Stimulated activated CD8-positive, alpha-beta memory T cell treated with anti-CD3 and anti-CD28 coated beads, Interleukin-15, amount 100 ng/mL, for 24 hours (primary cell): ENCODE data around the gene VSIG10.

Experiments
- DNase-seq: peaks from one replicate; pipeline ENCODE4 v3.0.0-alpha.2; 2020; ENCODE audit warnings: low read depth

Gene VSIG10

GRCh38 chr12:118059341-118060191, 44.2 kb downstream of the VSIG10 start:
- DNase-seq: no peak

- DNase-seq: no peak
Measured at GRCh38 chr12:118058881-118059280, 44.9 kb downstream of the VSIG10 start.

GRCh38 chr12:118058227-118058626, 45.6 kb downstream of the VSIG10 start:
- no peak for DNase-seq

GRCh38 chr12:118055865-118056773, 47.7 kb downstream of the VSIG10 start:
- no peak for DNase-seq

GRCh38 chr12:118055144-118055557, 48.7 kb downstream of the VSIG10 start:
- no peak for DNase-seq

- no peak for DNase-seq
Measured at GRCh38 chr12:118053071-118053985, 50.5 kb downstream of the VSIG10 start.

- no peak for DNase-seq
Measured at GRCh38 chr12:118052324-118053070, 51.3 kb downstream of the VSIG10 start.

GRCh38 chr12:118050972-118051910, 52.6 kb downstream of the VSIG10 start:
- DNase-seq: no peak

- DNase-seq: no peak
Measured at GRCh38 chr12:118046430-118046829, 57.4 kb downstream of the VSIG10 start.

- no peak for DNase-seq
Measured at GRCh38 chr12:118044577-118044976, 59.2 kb downstream of the VSIG10 start.

- no peak for DNase-seq
Measured at GRCh38 chr12:118044075-118044474, 59.7 kb downstream of the VSIG10 start.

- no peak for DNase-seq
Measured at GRCh38 chr12:118042091-118042490, 61.7 kb downstream of the VSIG10 start.

- no peak for DNase-seq
Measured at GRCh38 chr12:118038137-118038536, 65.7 kb downstream of the VSIG10 start.

- no peak for DNase-seq
Measured at GRCh38 chr12:118036672-118037411, 67.0 kb downstream of the VSIG10 start.

- no peak for DNase-seq
Measured at GRCh38 chr12:118035190-118036041, 68.4 kb downstream of the VSIG10 start.

GRCh38 chr12:118034429-118035189, 69.2 kb downstream of the VSIG10 start:
- DNase-seq: no peak

GRCh38 chr12:118033902-118034301, 69.9 kb downstream of the VSIG10 start:
- no peak for DNase-seq

- DNase-seq: no peak
Measured at GRCh38 chr12:118033323-118033722, 70.5 kb downstream of the VSIG10 start.
